Endothelial cell of umbilical vein (primary cell): Measurements from ENCODE around the gene KRTAP10-7. TPM values are rescaled to one million over a fixed set of nuclear protein-coding genes. Genes with fewer than 3 reads are reported as not detected.

Source experiments
- BruUV-seq: library from RNA; stranded (reverse); fragments of 400-500 nt; replicated peaks from 2 replicates; lab custom pipeline; 2021; lab: Mats Ljungman, UMichigan
- CTCF ChIA-PET: fragments of 300-600, 350-600 bp; sonication (Branson Sonifier 250); formaldehyde crosslinking; loops from one replicate; lab custom pipeline; 2021; ENCODE audit warnings: antibody characterized with exemption, inconsistent platforms; lab: Charles Lee
- POLR2A ChIA-PET: fragments of 300-600, 350-600 bp; sonication (Branson Sonifier 250); formaldehyde crosslinking; loops from one replicate; lab custom pipeline; 2021; ENCODE audit warnings: antibody characterized with exemption, inconsistent platforms; lab: Charles Lee
- DNase-seq: peaks from one replicate; pipeline ENCODE4 v3.0.0-alpha.2; 2011; ENCODE audit warnings: low read depth, low spot score
- FAIRE-seq: peaks from 2 replicates; lab custom pipeline; 2011; peaks lifted over from hg19 to GRCh38; lab: Jason Lieb, UNC
- H2AFZ ChIP-seq: 2 replicates; pipeline ENCODE4 v1.6.0; 2012; ENCODE audit warnings: low read depth, low read length, control low read depth, inconsistent platforms
- H3K27ac ChIP-seq: 2 replicates; pipeline ENCODE4 v1.5.1; 2011; ENCODE audit warnings: low read depth, mild to moderate bottlenecking, control low read depth, low read length, moderate library complexity; ENCODE audit not compliant: insufficient read depth
- H3K27me3 ChIP-seq, 2 experiments: 2 replicates each; pipeline versions ENCODE4 v1.6.0 to v1.6.1; 2011; ENCODE audit warnings: low read length in 2 of 2, mixed read lengths in 1 of 2; ENCODE audit not compliant: control insufficient read depth in 2 of 2, insufficient read depth in 2 of 2
- H3K36me3 ChIP-seq, 2 experiments: 2 replicates in 1 of 2; 3 replicates in 1 of 2; pipeline ENCODE4 v1.5.1; 2011; ENCODE audit warnings: low read length in 2 of 2, mild to moderate bottlenecking in 1 of 2, moderate library complexity in 1 of 2; ENCODE audit not compliant: control insufficient read depth in 2 of 2, insufficient read depth in 2 of 2; ENCODE audit errors: extremely low read depth in 1 of 2
- H3K4me1 ChIP-seq: 3 replicates; pipeline ENCODE4 v1.5.1; 2011; ENCODE audit warnings: mild to moderate bottlenecking, low read length; ENCODE audit not compliant: control insufficient read depth, insufficient read depth; ENCODE audit errors: extremely low read depth
- H3K4me2 ChIP-seq: 2 replicates; pipeline ENCODE4 v1.6.1; 2011; ENCODE audit warnings: low read length, control low read depth, mixed read lengths; ENCODE audit not compliant: insufficient read depth
- H3K4me3 ChIP-seq, 3 experiments: fragments of 200-600 bp in 1 of 3; sonication (generic), shearing (Covaris generic) in 1 of 3; replicated peaks in 1 of 3; 2 replicates each; pipeline ENCODE4 v1.5.1; 2011 to 2016; ENCODE audit warnings: control low read depth in 3 of 3, low read length in 3 of 3, mild to moderate bottlenecking in 2 of 3, inconsistent platforms in 1 of 3, low read depth in 1 of 3, moderate library complexity in 1 of 3; ENCODE audit not compliant: insufficient read depth in 1 of 3
- H3K79me2 ChIP-seq: 2 replicates; pipeline ENCODE4 v1.6.0; 2012; ENCODE audit warnings: low read length, inconsistent platforms; ENCODE audit not compliant: control insufficient read depth, insufficient read depth
- H3K9ac ChIP-seq: replicated peaks from 2 replicates; pipeline ENCODE3; 2011; ENCODE audit warnings: low read length, control low read depth; ENCODE audit not compliant: insufficient read depth; ENCODE audit errors: extremely low read depth
- H3K9me1 ChIP-seq: replicated peaks from 3 replicates; pipeline ENCODE4 v1.6.0; 2011; ENCODE audit warnings: mild to moderate bottlenecking, low read length; ENCODE audit not compliant: control insufficient read depth, insufficient read depth; ENCODE audit errors: extremely low read depth
- H3K9me3 ChIP-seq: replicated peaks from 2 replicates; pipeline ENCODE4 v1.5.1; 2012; ENCODE audit warnings: low read length, inconsistent platforms; ENCODE audit not compliant: control insufficient read depth, insufficient read depth
- H4K20me1 ChIP-seq: replicated peaks from 2 replicates; pipeline ENCODE3; 2011; ENCODE audit warnings: mild to moderate bottlenecking, low read length; ENCODE audit not compliant: control insufficient read depth, insufficient read depth; ENCODE audit errors: extremely low read depth
- CTCF ChIP-seq, 2 donors: IDR thresholded peaks; 1 replicate in 1 of 2; 2 replicates in 1 of 2; pipeline ENCODE4 v1.5.1; 2011; ENCODE audit warnings: low read length in 2 of 2, mild to moderate bottlenecking in 2 of 2, moderate library complexity in 2 of 2, control low read depth in 1 of 2, inconsistent platforms in 1 of 2, low read depth in 1 of 2; ENCODE audit not compliant: insufficient read depth in 1 of 2; ENCODE audit errors: extremely low read depth in 1 of 2
- EZH2 ChIP-seq: IDR thresholded peaks from 2 replicates; pipeline ENCODE4 v1.6.1; 2012; ENCODE audit warnings: borderline replicate concordance, low read depth, mild to moderate bottlenecking, moderate library complexity, low read length, inconsistent platforms; ENCODE audit not compliant: severe bottlenecking
- FOS ChIP-seq: IDR thresholded peaks from 2 replicates; pipeline ENCODE4 v1.6.1; 2011; ENCODE audit warnings: mild to moderate bottlenecking, low read length, moderate library complexity, borderline replicate concordance; ENCODE audit not compliant: insufficient read depth
- GATA2 ChIP-seq: IDR thresholded peaks from 2 replicates; pipeline ENCODE4 v1.7.0; 2011; ENCODE audit warnings: low read depth, mild to moderate bottlenecking, moderate library complexity, mixed read lengths, low read length; ENCODE audit not compliant: insufficient read length, insufficient read depth
- JUN ChIP-seq: IDR thresholded peaks from 2 replicates; pipeline ENCODE4 v1.6.1; 2011; ENCODE audit warnings: borderline replicate concordance, low read depth; ENCODE audit not compliant: insufficient read length, insufficient read depth
- MYC ChIP-seq: IDR thresholded peaks from one replicate; pipeline ENCODE4 v1.6.1; 2011; ENCODE audit warnings: mild to moderate bottlenecking, low read depth, low read length
- POLR2A ChIP-seq: IDR thresholded peaks from 2 replicates; pipeline ENCODE4 v1.6.1; 2012; ENCODE audit warnings: low read depth, mild to moderate bottlenecking, control low read depth, low read length
- POLR2AphosphoS5 ChIP-seq: IDR thresholded peaks from 2 replicates; pipeline ENCODE4 v1.6.1; 2012; ENCODE audit warnings: low read depth, mild to moderate bottlenecking, control low read depth, low read length, moderate library complexity; ENCODE audit not compliant: insufficient read depth
- dilution Hi-C: fragments of 300-500 bp; cut with MboI; formaldehyde crosslinking; loops from one replicate; pipeline ENCODE4 v1.15.0; 2019; ENCODE audit warnings: low sequenced_read_pairs; ENCODE audit not compliant: extremely low pct_ligation_motif_present
- intact Hi-C: fragments of 100-400 bp; cut with micrococcal nuclease; formaldehyde crosslinking; loops from one replicate; pipeline ENCODE4 v1.10.0; 2022
- polyA plus RNA-seq, 4 experiments: library from polyadenylated mRNA; depleted of rRNA in 3 of 4; stranded (reverse) in 3 of 4; unstranded in 1 of 4; fragments of >200 nt; gene quantifications; 2 replicates each; pipeline versions ENCODE4 v1.2.1 to v1.2.3, GENCODE V29; 2011 to 2012; ENCODE audit warnings: missing spikeins in 1 of 4
- total RNA-seq: library from RNA; stranded (reverse); gene quantifications from 2 replicates; pipeline ENCODE4 v1.2.3, GENCODE V29; 2021
- TF ChIP-seq, protein P1 (sequence below): IDR thresholded peaks from 2 replicates; pipeline ENCODE4 v1.6.1; 2011; ENCODE audit not compliant: insufficient read depth, insufficient read length

Gene KRTAP10-7
- total and polyA plus RNA-seq, 2 donors (not counting 3 experiments of a cell fraction or from before 2014, with no cell fraction given), result not detected

DNA sequence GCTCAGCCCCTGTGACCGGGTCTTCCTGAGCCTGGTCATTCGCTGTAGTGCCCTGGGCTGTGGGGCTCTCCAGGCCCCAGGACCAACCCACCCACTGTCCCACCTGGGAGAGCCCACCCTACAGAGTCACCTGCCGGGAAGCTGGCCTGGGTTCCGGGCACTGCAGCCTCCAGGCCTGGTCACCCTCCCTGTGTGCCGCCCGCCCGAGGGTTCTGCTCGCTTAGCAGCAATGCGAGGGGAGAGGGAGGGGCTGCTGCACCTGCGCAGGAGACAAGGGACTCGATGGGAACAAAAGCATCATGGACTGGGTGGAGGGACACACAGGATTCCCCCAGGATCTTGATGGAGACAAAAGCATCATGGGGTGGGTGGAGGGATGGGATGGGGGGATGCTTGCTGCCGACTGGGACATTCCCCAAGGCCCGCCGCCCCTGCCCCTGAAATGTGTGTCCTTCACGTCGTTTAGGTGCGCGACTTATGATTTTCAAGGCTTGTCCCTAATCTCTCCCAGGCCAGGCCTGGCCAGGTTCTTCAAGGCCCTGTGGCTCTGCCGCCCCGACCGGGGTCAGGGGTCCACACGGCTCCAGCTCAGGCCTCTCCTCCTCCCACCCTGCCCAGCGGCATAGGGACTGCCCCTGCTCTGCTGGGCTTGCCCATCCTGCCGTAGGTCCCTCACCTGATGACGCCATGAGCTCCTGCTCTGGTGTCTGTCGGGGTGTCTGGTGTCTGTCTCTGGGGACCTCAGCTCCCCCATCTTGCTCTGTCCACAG is 13.2 kb downstream of the KRTAP10-7 start:
- Histone ChIP-seq H2AFZ (no peak overlapping the region), H3K9ac (no peak overlapping the region), H3K9me3 (peaks cover 5% of the 10 kb centered on the region), H3K27ac (no peak overlapping the region), H3K4me2 (no peak overlapping the region), H4K20me1 (no peaks in the 10 kb centered on the region), H3K27me3 (no peaks in the 10 kb centered on the region), H3K36me3 (no peaks in the 10 kb centered on the region), H3K9me1 (no peaks in the 10 kb centered on the region), H3K4me1 (no peaks in the 10 kb centered on the region), H3K79me2 (no peaks in the 10 kb centered on the region), H3K4me3 (no peak overlapping the region)
- ChIA-PET CTCF (no interaction called here), POLR2A (no interaction called here)
- no TSS peak for BruUV-seq
- dilution Hi-C loops (no loop called here), intact Hi-C loops (no loop called here)
- FAIRE-seq, result no peak
- TF ChIP-seq MYC (no peak), CTCF (IDR thresholded peaks at IDR 0.05; ENCODE audit: extremely low read depth in 1 of 2, insufficient read depth in 1 of 2, low read depth in 1 of 2, low read length in 2 of 2) (no peak), FOS (no peak), POLR2AphosphoS5 (no peak), JUN (no peak), POLR2A (no peak), GATA2 (no peak), EZH2 (no peak)
- TF ChIP-seq, protein P1, sequence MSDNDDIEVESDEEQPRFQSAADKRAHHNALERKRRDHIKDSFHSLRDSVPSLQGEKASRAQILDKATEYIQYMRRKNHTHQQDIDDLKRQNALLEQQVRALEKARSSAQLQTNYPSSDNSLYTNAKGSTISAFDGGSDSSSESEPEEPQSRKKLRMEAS, result no peak
- no peak for DNase-seq
